ENCODE data around the gene UBASH3A. TPM values are rescaled to one million over a fixed set of nuclear protein-coding genes. Genes with fewer than 3 reads are reported as not detected.
A peak's percentile ranks its signal among the peaks of the same experiment; 100 is the strongest.

UBASH3A gene
- total RNA-seq, 1 donor from 2014 or later = 86.0 TPM

- H3K27me3 Mint-ChIP-seq (ENCODE audit: low read depth) = no peaks in the 10 kb centered on the region
Measured at GRCh38 chr21:42387843-42388340, 15.8 kb upstream of the UBASH3A start.

GRCh38 chr21:42388740-42389448 is 14.8 kb upstream of the UBASH3A start:
- Mint-ChIP-seq H3K27ac (peak overlapping the region; percentile 61), H3K4me1 (ENCODE audit: low read depth) (peaks cover 73% of the 10 kb centered on the region), H3K4me3 (ENCODE audit: low read depth) (no peak overlapping the region), H3K27me3 (ENCODE audit: low read depth) (no peaks in the 10 kb centered on the region), H3K9me3 (peaks cover 3% of the 10 kb centered on the region), H3K36me3 (ENCODE audit: low read depth) (peaks cover 88% of the 10 kb centered on the region)
- intact Hi-C loops (cut with micrococcal nuclease) = no loop called here
- DNase-seq (ENCODE audit: low spot score) = no peak

More at GRCh38 chr21:42387843-42388340, 15.8 kb upstream of the UBASH3A start:
- Mint-ChIP-seq H3K4me3 (ENCODE audit: low read depth) (no peak overlapping the region), H3K4me1 (ENCODE audit: low read depth) (peaks cover 65% of the 10 kb centered on the region), H3K27ac (peak overlapping the region; percentile 40), H3K9me3 (peaks cover 3% of the 10 kb centered on the region), H3K36me3 (ENCODE audit: low read depth) (peaks cover 90% of the 10 kb centered on the region)
- no peak for DNase-seq (ENCODE audit: low spot score)
- intact Hi-C loops (cut with micrococcal nuclease) = no loop called here

GRCh38 chr21:42389449-42389835 is 14.3 kb upstream of the UBASH3A start:
- intact Hi-C loops (cut with micrococcal nuclease) = no loop called here
- Mint-ChIP-seq H3K4me1 (ENCODE audit: low read depth) (peaks cover 73% of the 10 kb centered on the region), H3K27ac (peak overlapping the region; percentile 61), H3K27me3 (ENCODE audit: low read depth) (no peaks in the 10 kb centered on the region), H3K4me3 (ENCODE audit: low read depth) (peak overlapping the region; percentile 14), H3K36me3 (ENCODE audit: low read depth) (peaks cover 83% of the 10 kb centered on the region), H3K9me3 (peaks cover 3% of the 10 kb centered on the region)
- no peak for DNase-seq (ENCODE audit: low spot score)

GRCh38 chr21:42390193-42390592 is 13.5 kb upstream of the UBASH3A start:
- no peak for DNase-seq (ENCODE audit: low spot score)
- no peaks in the 10 kb centered on the region for H3K27me3 Mint-ChIP-seq (ENCODE audit: low read depth)
- H3K4me3 Mint-ChIP-seq (ENCODE audit: low read depth) = no peak overlapping the region
- peak overlapping the region; percentile 46 for H3K27ac Mint-ChIP-seq
- H3K36me3 Mint-ChIP-seq (ENCODE audit: low read depth) = peaks cover 86% of the 10 kb centered on the region
- peaks cover 1% of the 10 kb centered on the region for H3K9me3 Mint-ChIP-seq
- H3K4me1 Mint-ChIP-seq (ENCODE audit: low read depth) = peaks cover 77% of the 10 kb centered on the region
- intact Hi-C loops (cut with micrococcal nuclease) = loop anchor here (5.0 kb wide), 1 partner anchor 37 kb away; no protein-coding TSS in a partner anchor

GRCh38 chr21:42390696-42391095 is 13.0 kb upstream of the UBASH3A start:
- Mint-ChIP-seq H3K4me1 (ENCODE audit: low read depth) (peaks cover 79% of the 10 kb centered on the region), H3K36me3 (ENCODE audit: low read depth) (peaks cover 86% of the 10 kb centered on the region), H3K4me3 (ENCODE audit: low read depth) (no peak overlapping the region), H3K9me3 (no peaks in the 10 kb centered on the region), H3K27ac (peak overlapping the region; percentile 46), H3K27me3 (ENCODE audit: low read depth) (no peaks in the 10 kb centered on the region)
- intact Hi-C loops (cut with micrococcal nuclease) = loop anchor here (5.0 kb wide), 1 partner anchor 37 kb away; no protein-coding TSS in a partner anchor
- no peak for DNase-seq (ENCODE audit: low spot score)

- peaks cover 86% of the 10 kb centered on the region for H3K36me3 Mint-ChIP-seq (ENCODE audit: low read depth)
- peaks cover 84% of the 10 kb centered on the region for H3K4me1 Mint-ChIP-seq (ENCODE audit: low read depth)
- no peaks in the 10 kb centered on the region for H3K27me3 Mint-ChIP-seq (ENCODE audit: low read depth)
- peak overlapping the region; percentile 87 for H3K27ac Mint-ChIP-seq
- intact Hi-C loops (cut with micrococcal nuclease) = loop anchor here (5.0 kb wide), 1 partner anchor 36 kb away; no protein-coding TSS in a partner anchor
- no peak for DNase-seq (ENCODE audit: low spot score)
- no peak overlapping the region for H3K4me3 Mint-ChIP-seq (ENCODE audit: low read depth)
- no peaks in the 10 kb centered on the region for H3K9me3 Mint-ChIP-seq
Measured at GRCh38 chr21:42391297-42391696, 12.4 kb upstream of the UBASH3A start.

GRCh38 chr21:42392731-42393442 is 10.8 kb upstream of the UBASH3A start:
- peak overlapping the region; percentile 87 for H3K27ac Mint-ChIP-seq

GRCh38 chr21:42393443-42393950 is 10.2 kb upstream of the UBASH3A start:
- Mint-ChIP-seq H3K4me1 (ENCODE audit: low read depth) (peaks cover 84% of the 10 kb centered on the region), H3K36me3 (ENCODE audit: low read depth) (peaks cover 83% of the 10 kb centered on the region), H3K9me3 (no peaks in the 10 kb centered on the region), H3K27me3 (ENCODE audit: low read depth) (no peaks in the 10 kb centered on the region), H3K27ac (peak overlapping the region; percentile 87), H3K4me3 (ENCODE audit: low read depth) (peak overlapping the region; percentile 41)
- DNase-seq (ENCODE audit: low spot score) = no peak
- intact Hi-C loops (cut with micrococcal nuclease) = loop anchor here (1.0 to 5.0 kb wide), 4 partner anchors 10 to 34 kb away; partner anchors contain the start of gene UBASH3A

More at GRCh38 chr21:42392731-42393442, 10.8 kb upstream of the UBASH3A start:
- intact Hi-C loops (cut with micrococcal nuclease) = loop anchor here (1.0 to 5.0 kb wide), 4 partner anchors 10 to 34 kb away; partner anchors contain the start of gene UBASH3A
- H3K36me3 Mint-ChIP-seq (ENCODE audit: low read depth) = peaks cover 83% of the 10 kb centered on the region
- no peak for DNase-seq (ENCODE audit: low spot score)
- H3K4me1 Mint-ChIP-seq (ENCODE audit: low read depth) = peaks cover 84% of the 10 kb centered on the region
- no peaks in the 10 kb centered on the region for H3K9me3 Mint-ChIP-seq
- H3K27me3 Mint-ChIP-seq (ENCODE audit: low read depth) = no peaks in the 10 kb centered on the region
- H3K4me3 Mint-ChIP-seq (ENCODE audit: low read depth) = peak overlapping the region; percentile 41

GRCh38 chr21:42395302-42395701 is 8.4 kb upstream of the UBASH3A start:
- H3K4me3 Mint-ChIP-seq (ENCODE audit: low read depth) = no peak overlapping the region
- H3K4me1 Mint-ChIP-seq (ENCODE audit: low read depth) = peaks cover 77% of the 10 kb centered on the region
- no peaks in the 10 kb centered on the region for H3K9me3 Mint-ChIP-seq
- intact Hi-C loops (cut with micrococcal nuclease) = no loop called here
- peaks cover 77% of the 10 kb centered on the region for H3K36me3 Mint-ChIP-seq (ENCODE audit: low read depth)
- no peak for DNase-seq (ENCODE audit: low spot score)
- no peaks in the 10 kb centered on the region for H3K27me3 Mint-ChIP-seq (ENCODE audit: low read depth)
- H3K27ac Mint-ChIP-seq = peak overlapping the region; percentile 43

GRCh38 chr21:42395905-42396651 is 7.6 kb upstream of the UBASH3A start, which contains the start of gene TMPRSS3:
Gene TMPRSS3 (minus strand): TSS chr21:42396052. CDS start chr21:42395417, 635 bp downstream.
- peaks cover 73% of the 10 kb centered on the region for H3K36me3 Mint-ChIP-seq (ENCODE audit: low read depth)
- intact Hi-C loops (cut with micrococcal nuclease) = no loop called here

GRCh38 chr21:42396799-42397745 is 6.6 kb upstream of the UBASH3A start:
- intact Hi-C loops (cut with micrococcal nuclease) = no loop called here
- DNase-seq (ENCODE audit: low spot score) = no peak
- Mint-ChIP-seq H3K4me3 (ENCODE audit: low read depth) (no peak overlapping the region), H3K27ac (peak overlapping the region; percentile 56), H3K36me3 (ENCODE audit: low read depth) (peaks cover 72% of the 10 kb centered on the region), H3K4me1 (ENCODE audit: low read depth) (peaks cover 70% of the 10 kb centered on the region), H3K27me3 (ENCODE audit: low read depth) (no peaks in the 10 kb centered on the region), H3K9me3 (peaks cover 7% of the 10 kb centered on the region)

More at GRCh38 chr21:42395905-42396651, 7.6 kb upstream of the UBASH3A start, which contains the start of gene TMPRSS3:
- Mint-ChIP-seq H3K27ac (peak within 1 kb of the TSS; percentile 43), H3K4me3 (ENCODE audit: low read depth) (no peak within 1 kb of the TSS), H3K27me3 (ENCODE audit: low read depth) (no peaks in the 10 kb centered on the region), H3K4me1 (ENCODE audit: low read depth) (peaks cover 72% of the 10 kb centered on the region), H3K9me3 (no peaks in the 10 kb centered on the region)
- no peak for DNase-seq (ENCODE audit: low spot score)

Measured in activated T-helper 2 cell treated with anti-CD3 and anti-CD28 coated beads, Interferon-gamma antibody, Interleukin-2, Interleukin-4, amounts not matched to agents 10 μg/mL and 5 μg/mL and 100 μg/mL, durations not matched to agents 14 hours and 24 hours and 36 hours (primary cell).